ENCODE results near the gene ANXA8L1. TPM values are rescaled to one million over a fixed set of nuclear protein-coding genes. Genes with fewer than 3 reads are reported as not detected.
"Not testable (repeated sequence)": the region's sequence is repeated elsewhere in the genome, so short reads cannot be mapped to it uniquely, and the experiment has no call there.

ANXA8L1 gene
- total RNA-seq, 1 experiment from 2014 or later, result 17.4 TPM

- BruUV-seq (replicated peaks); H3K27me3 Mint-ChIP-seq (ENCODE audit: insufficient read depth, unreplicated experiment); intact Hi-C loops (cut with micrococcal nuclease; ENCODE audit: unreplicated experiment); H3K9me3 Mint-ChIP-seq (ENCODE audit: unreplicated experiment); H3K4me1 ChIP-seq; H3K27ac Mint-ChIP-seq (ENCODE audit: unreplicated experiment); CTCF ChIA-PET; H3K4me3 Mint-ChIP-seq (ENCODE audit: unreplicated experiment); H3K4me1 Mint-ChIP-seq (ENCODE audit: low read depth, unreplicated experiment); H3K36me3 Mint-ChIP-seq (ENCODE audit: insufficient read depth, unreplicated experiment); DNase-seq; H3K27me3 ChIP-seq (replicated peaks; ENCODE audit: control insufficient read depth, insufficient read depth, low read length); H3K36me3 ChIP-seq (ENCODE audit: control insufficient read depth, insufficient read depth, low read length); POLR2A ChIA-PET; H3K9me3 ChIP-seq; H3K4me3 ChIP-seq (ENCODE audit: low read depth, low read length): not testable (repeated sequence)
These were observed 15.8 kb downstream of the ANXA8L1 start for GRCh38 chr10:46391422-46391821.

GRCh38 chr10:46396441-46397279, 21.1 kb downstream of the ANXA8L1 start:
- not testable (repeated sequence) for H3K4me3 ChIP-seq (ENCODE audit: low read depth, low read length)

GRCh38 chr10:46397767-46398166, 22.2 kb downstream of the ANXA8L1 start:
- POLR2A ChIA-PET; BruUV-seq (replicated peaks); H3K27me3 ChIP-seq (replicated peaks; ENCODE audit: control insufficient read depth, insufficient read depth, low read length); H3K4me3 Mint-ChIP-seq (ENCODE audit: unreplicated experiment); H3K4me3 ChIP-seq (ENCODE audit: low read depth, low read length); CTCF ChIA-PET; H3K36me3 ChIP-seq (ENCODE audit: control insufficient read depth, insufficient read depth, low read length); DNase-seq; H3K4me1 ChIP-seq; H3K9me3 ChIP-seq; intact Hi-C loops (cut with micrococcal nuclease; ENCODE audit: unreplicated experiment); H3K9me3 Mint-ChIP-seq (ENCODE audit: unreplicated experiment); H3K27me3 Mint-ChIP-seq (ENCODE audit: insufficient read depth, unreplicated experiment); H3K4me1 Mint-ChIP-seq (ENCODE audit: low read depth, unreplicated experiment): not testable (repeated sequence)
- Mint-ChIP-seq H3K36me3 (ENCODE audit: insufficient read depth, unreplicated experiment) (peaks cover 13% of the 10 kb centered on the region), H3K27ac (ENCODE audit: unreplicated experiment) (peak overlapping the region; percentile 88)

More at GRCh38 chr10:46396441-46397279, 21.1 kb downstream of the ANXA8L1 start:
- BruUV-seq (replicated peaks), result TSS peak; percentile 76
- H3K27me3 ChIP-seq (replicated peaks; ENCODE audit: control insufficient read depth, insufficient read depth, low read length); H3K4me1 Mint-ChIP-seq (ENCODE audit: low read depth, unreplicated experiment); intact Hi-C loops (cut with micrococcal nuclease; ENCODE audit: unreplicated experiment); H3K4me1 ChIP-seq; H3K9me3 Mint-ChIP-seq (ENCODE audit: unreplicated experiment); H3K36me3 ChIP-seq (ENCODE audit: control insufficient read depth, insufficient read depth, low read length); H3K9me3 ChIP-seq; H3K27me3 Mint-ChIP-seq (ENCODE audit: insufficient read depth, unreplicated experiment); POLR2A ChIA-PET: not testable (repeated sequence)
- H3K4me3 Mint-ChIP-seq (ENCODE audit: unreplicated experiment), result peak overlapping the region; percentile 54
- peaks cover 13% of the 10 kb centered on the region for H3K36me3 Mint-ChIP-seq (ENCODE audit: insufficient read depth, unreplicated experiment)
- peak; percentile 76 to 82 for DNase-seq
- peak overlapping the region; percentile 87 for H3K27ac Mint-ChIP-seq (ENCODE audit: unreplicated experiment)
- CTCF ChIA-PET, result interaction anchor here (0.6 kb wide), 1 partner anchor 103 kb away, joined by 3 read pairs; no protein-coding TSS in a partner anchor

- intact Hi-C loops (cut with micrococcal nuclease; ENCODE audit: unreplicated experiment); H3K27me3 Mint-ChIP-seq (ENCODE audit: insufficient read depth, unreplicated experiment); H3K27me3 ChIP-seq (replicated peaks; ENCODE audit: control insufficient read depth, insufficient read depth, low read length); BruUV-seq (replicated peaks); H3K9me3 Mint-ChIP-seq (ENCODE audit: unreplicated experiment); H3K4me1 ChIP-seq; H3K36me3 ChIP-seq (ENCODE audit: control insufficient read depth, insufficient read depth, low read length); H3K9me3 ChIP-seq; H3K4me1 Mint-ChIP-seq (ENCODE audit: low read depth, unreplicated experiment); CTCF ChIA-PET; POLR2A ChIA-PET: not testable (repeated sequence)
- H3K4me3 ChIP-seq (ENCODE audit: low read depth, low read length), result peak overlapping the region; percentile 23
- Mint-ChIP-seq H3K27ac (ENCODE audit: unreplicated experiment) (peak overlapping the region; percentile 88), H3K36me3 (ENCODE audit: insufficient read depth, unreplicated experiment) (peaks cover 13% of the 10 kb centered on the region), H3K4me3 (ENCODE audit: unreplicated experiment) (peak overlapping the region; percentile 82)
- DNase-seq, result peak; percentile 87 to 89
These were observed 22.8 kb downstream of the ANXA8L1 start for GRCh38 chr10:46398212-46398886.

- peaks cover 10% of the 10 kb centered on the region for H3K9me3 Mint-ChIP-seq (ENCODE audit: unreplicated experiment)
- H3K27ac Mint-ChIP-seq (ENCODE audit: unreplicated experiment); POLR2A ChIA-PET; H3K27me3 Mint-ChIP-seq (ENCODE audit: insufficient read depth, unreplicated experiment); H3K27me3 ChIP-seq (replicated peaks; ENCODE audit: control insufficient read depth, insufficient read depth, low read length); H3K4me3 Mint-ChIP-seq (ENCODE audit: unreplicated experiment); H3K9me3 ChIP-seq; CTCF ChIA-PET; H3K36me3 Mint-ChIP-seq (ENCODE audit: insufficient read depth, unreplicated experiment); intact Hi-C loops (cut with micrococcal nuclease; ENCODE audit: unreplicated experiment); BruUV-seq (replicated peaks); H3K4me3 ChIP-seq (ENCODE audit: low read depth, low read length); DNase-seq; H3K36me3 ChIP-seq (ENCODE audit: control insufficient read depth, insufficient read depth, low read length); H3K4me1 ChIP-seq; H3K4me1 Mint-ChIP-seq (ENCODE audit: low read depth, unreplicated experiment): not testable (repeated sequence)
These were observed 34.0 kb downstream of the ANXA8L1 start for GRCh38 chr10:46409556-46409955.

- H3K36me3 Mint-ChIP-seq (ENCODE audit: insufficient read depth, unreplicated experiment); CTCF ChIA-PET; H3K27me3 ChIP-seq (replicated peaks; ENCODE audit: control insufficient read depth, insufficient read depth, low read length); intact Hi-C loops (cut with micrococcal nuclease; ENCODE audit: unreplicated experiment); H3K9me3 ChIP-seq; H3K36me3 ChIP-seq (ENCODE audit: control insufficient read depth, insufficient read depth, low read length); H3K4me1 Mint-ChIP-seq (ENCODE audit: low read depth, unreplicated experiment); H3K27ac Mint-ChIP-seq (ENCODE audit: unreplicated experiment); DNase-seq; H3K27me3 Mint-ChIP-seq (ENCODE audit: insufficient read depth, unreplicated experiment); H3K4me1 ChIP-seq; POLR2A ChIA-PET; H3K4me3 ChIP-seq (ENCODE audit: low read depth, low read length); H3K9me3 Mint-ChIP-seq (ENCODE audit: unreplicated experiment); H3K4me3 Mint-ChIP-seq (ENCODE audit: unreplicated experiment); BruUV-seq (replicated peaks): not testable (repeated sequence)
These were observed 35.5 kb downstream of the ANXA8L1 start for GRCh38 chr10:46411123-46411522.

- intact Hi-C loops (cut with micrococcal nuclease; ENCODE audit: unreplicated experiment); H3K4me1 Mint-ChIP-seq (ENCODE audit: low read depth, unreplicated experiment); POLR2A ChIA-PET; H3K27me3 ChIP-seq (replicated peaks; ENCODE audit: control insufficient read depth, insufficient read depth, low read length); H3K4me3 ChIP-seq (ENCODE audit: low read depth, low read length); H3K36me3 Mint-ChIP-seq (ENCODE audit: insufficient read depth, unreplicated experiment); H3K4me1 ChIP-seq; H3K9me3 ChIP-seq; H3K4me3 Mint-ChIP-seq (ENCODE audit: unreplicated experiment); H3K27ac Mint-ChIP-seq (ENCODE audit: unreplicated experiment); DNase-seq; BruUV-seq (replicated peaks); H3K9me3 Mint-ChIP-seq (ENCODE audit: unreplicated experiment); CTCF ChIA-PET; H3K27me3 Mint-ChIP-seq (ENCODE audit: insufficient read depth, unreplicated experiment); H3K36me3 ChIP-seq (ENCODE audit: control insufficient read depth, insufficient read depth, low read length): not testable (repeated sequence)
These were observed 37.1 kb downstream of the ANXA8L1 start for GRCh38 chr10:46412665-46413064.
